Psoas muscle (tissue), 8 donors: ENCODE data around the gene ACTR3C. TPM values are rescaled to one million over a fixed set of nuclear protein-coding genes. Genes with fewer than 3 reads are reported as not detected.

Experiments
- ATAC-seq, 4 donors: fragments of 200-7000 bp; cut with Tn5 transposase; one replicate each; pipeline ENCODE4 v1.9.1; 2020; ENCODE audit warnings: moderate library complexity in 3 of 4, mild to moderate bottlenecking in 2 of 4
- DNase-seq, 2 donors: peaks; one replicate each; pipeline ENCODE4 v3.0.0-alpha.2; 2020
- H3K27ac ChIP-seq: fragments of 200-600 bp; one replicate; pipeline ENCODE4 v1.8.0; 2022
- H3K27me3 ChIP-seq, 3 donors: fragments of 200-600 bp in 1 of 3; one replicate each; pipeline versions ENCODE4 v1.6.1 to v1.8.0; 2013 to 2022; ENCODE audit warnings: low read length in 2 of 3, mild to moderate bottlenecking in 2 of 3, moderate library complexity in 1 of 3; ENCODE audit not compliant: insufficient read depth in 3 of 3
- H3K36me3 ChIP-seq, 2 donors: fragments of 200-600 bp in 1 of 2; one replicate each; pipeline versions ENCODE4 v1.6.1 to v1.8.0; 2013 to 2022; ENCODE audit warnings: low read depth in 1 of 2, mild to moderate bottlenecking in 1 of 2, moderate library complexity in 1 of 2; ENCODE audit not compliant: insufficient read depth in 1 of 2
- H3K4me1 ChIP-seq: fragments of 200-600 bp; one replicate; pipeline ENCODE4 v1.8.0; 2022
- H3K4me3 ChIP-seq: fragments of 200-600 bp; one replicate; pipeline ENCODE4 v1.8.0; 2022; ENCODE audit warnings: mild to moderate bottlenecking
- H3K9me3 ChIP-seq: fragments of 200-600 bp; one replicate; pipeline ENCODE4 v1.8.0; 2022
- WGBS, 3 donors: extraction: QIAGEN DNeasy Blood & Tissue Kit; methylation state at CpG; one replicate each; pipeline versions ENCODE4 v1.1.6 to v1.1.7; 2013; 5-methylcytosine and 5-hydroxymethylcytosine counted together
- intact Hi-C, 2 donors: fragments of 100-400 bp; cut with DNase I; formaldehyde crosslinking; loops; one replicate each; pipeline versions ENCODE4 v1.11.0 to v1.14.2; 2022
- polyA plus RNA-seq, 3 donors: library from polyadenylated mRNA; stranded (reverse); fragments of 200-250 nt; gene quantifications; one replicate each; pipeline ENCODE4 v1.2.3, GENCODE V29; 2013
- total RNA-seq, 4 donors: library from RNA; stranded (reverse); fragmentation: NEBNext Ultra II Directional in 2 of 4; extraction: Animal tissue kit (Norgen Biotek cat#: 25700) in 2 of 4; gene quantifications; one replicate each; pipeline versions ENCODE4 v1.2.1 to v1.2.4, GENCODE V29; 2021 to 2023
- TF ChIP-seq, protein P1 (sequence below): fragments of 200-600 bp; IDR thresholded peaks from one replicate; pipeline ENCODE4 v1.8.0; 2022; ENCODE audit warnings: antibody characterized with exemption
- donor health status: healthy with polysubstance abuse.
- donor health status: DM: no; HTN: no; CAD: no; lungs with moderate emphysema.
- donor health status: Bipolar disorder and iron deficiency.
- donor health status: healthy.
- donor health status: DM: yes; HTN: yes; CAD: no.
- donor health status: DM: no; HTN: no; CAD: no.
- donor health status: DM: no; HTN: no; CAD: no.
- donor health status: DM: yes; HTN: yes; CAD: no.

ACTR3C gene
- total and polyA plus RNA-seq, 7 donors, result 0.71 to 3.7 (median 2.7) TPM

DNA sequence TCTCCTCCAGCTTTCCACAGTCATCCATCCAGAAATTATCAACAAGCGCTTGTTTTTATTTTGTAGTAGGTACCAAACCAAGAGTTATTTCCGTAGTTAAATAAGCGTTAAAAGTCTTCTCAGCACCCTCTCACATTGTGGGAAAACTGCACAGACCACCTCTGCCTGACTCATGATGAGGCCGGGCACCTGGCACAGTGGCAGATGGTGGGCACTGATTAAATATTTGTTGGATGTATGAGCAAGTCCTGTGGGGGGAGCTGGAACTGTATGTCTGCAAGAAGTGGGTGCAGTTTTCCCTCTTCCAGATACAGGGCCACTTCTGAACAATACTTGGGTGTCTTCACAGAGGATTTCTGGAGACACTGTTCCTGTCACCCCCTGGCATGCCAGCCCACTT lies 40.0 kb upstream of the ACTR3C start:
- no peaks in the 10 kb centered on the region for H3K36me3 ChIP-seq
- TF ChIP-seq, protein P1, sequence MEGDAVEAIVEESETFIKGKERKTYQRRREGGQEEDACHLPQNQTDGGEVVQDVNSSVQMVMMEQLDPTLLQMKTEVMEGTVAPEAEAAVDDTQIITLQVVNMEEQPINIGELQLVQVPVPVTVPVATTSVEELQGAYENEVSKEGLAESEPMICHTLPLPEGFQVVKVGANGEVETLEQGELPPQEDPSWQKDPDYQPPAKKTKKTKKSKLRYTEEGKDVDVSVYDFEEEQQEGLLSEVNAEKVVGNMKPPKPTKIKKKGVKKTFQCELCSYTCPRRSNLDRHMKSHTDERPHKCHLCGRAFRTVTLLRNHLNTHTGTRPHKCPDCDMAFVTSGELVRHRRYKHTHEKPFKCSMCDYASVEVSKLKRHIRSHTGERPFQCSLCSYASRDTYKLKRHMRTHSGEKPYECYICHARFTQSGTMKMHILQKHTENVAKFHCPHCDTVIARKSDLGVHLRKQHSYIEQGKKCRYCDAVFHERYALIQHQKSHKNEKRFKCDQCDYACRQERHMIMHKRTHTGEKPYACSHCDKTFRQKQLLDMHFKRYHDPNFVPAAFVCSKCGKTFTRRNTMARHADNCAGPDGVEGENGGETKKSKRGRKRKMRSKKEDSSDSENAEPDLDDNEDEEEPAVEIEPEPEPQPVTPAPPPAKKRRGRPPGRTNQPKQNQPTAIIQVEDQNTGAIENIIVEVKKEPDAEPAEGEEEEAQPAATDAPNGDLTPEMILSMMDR, result no peak
- DNase-seq, result no peak
- WGBS, 3 donors, result 88 to 93% (median 90%) methylated on average over 4 of the region's 4 CpGs
- H3K27me3 ChIP-seq, result no peaks in the 10 kb centered on the region
- H3K9me3 ChIP-seq, result no peaks in the 10 kb centered on the region
- H3K4me3 ChIP-seq, result no peak overlapping the region
- H3K27ac ChIP-seq, result peak overlapping the region; percentile 78
- intact Hi-C loops, result loop anchor here in 1 of 2 donors (5.0 kb wide), 1 partner anchor 34 kb away; no protein-coding TSS in a partner anchor
- peaks cover 37% of the 10 kb centered on the region for H3K4me1 ChIP-seq
- no peak for ATAC-seq

DNA sequence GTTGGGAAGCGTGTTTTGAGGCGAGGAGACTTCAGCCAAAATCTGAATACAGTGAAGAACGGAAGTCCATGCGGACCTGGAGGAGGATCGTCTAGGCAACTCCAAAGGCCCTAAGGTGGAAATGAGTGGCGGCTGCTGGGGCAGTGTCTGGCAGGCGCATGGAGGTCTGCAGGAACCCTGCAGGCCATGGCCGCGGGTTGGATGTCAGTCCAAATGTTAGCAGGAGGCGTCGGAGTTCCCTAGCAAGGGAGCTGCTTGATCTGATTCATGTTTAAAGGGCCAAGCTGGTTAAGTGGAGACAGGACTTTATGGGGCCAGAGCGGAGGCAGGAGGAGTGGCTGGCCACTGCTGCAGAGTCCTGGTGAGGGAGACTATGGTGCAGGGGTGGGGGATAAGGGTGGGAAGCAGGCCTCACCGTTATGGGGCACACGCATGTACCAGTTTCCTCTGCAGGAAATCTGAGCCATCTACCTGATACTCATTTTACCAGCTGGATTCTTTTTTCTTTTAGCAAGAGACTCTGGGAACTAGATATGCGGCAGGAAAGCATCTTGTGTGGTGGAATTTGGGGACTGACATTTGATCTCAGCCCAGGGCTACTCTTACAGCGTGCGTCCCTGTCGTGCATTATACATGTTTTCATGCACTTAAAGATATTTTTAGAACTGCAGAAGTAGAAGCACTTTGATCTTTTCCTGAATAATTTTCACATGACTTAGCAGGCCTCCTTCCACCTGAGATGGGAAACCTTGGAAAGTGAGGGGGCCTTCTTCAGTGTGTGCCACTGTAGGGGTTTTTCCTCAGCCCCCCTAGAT lies 38.7 kb upstream of the ACTR3C start:
- 47 to 64% (median 49%) methylated on average over 18 of the region's 18 CpGs for WGBS, 3 donors
- Histone ChIP-seq H3K4me3 (no peak overlapping the region), H3K4me1 (peaks cover 29% of the 10 kb centered on the region), H3K36me3 (no peaks in the 10 kb centered on the region), H3K9me3 (no peaks in the 10 kb centered on the region), H3K27me3 (no peaks in the 10 kb centered on the region), H3K27ac (peak overlapping the region; percentile 78)
- intact Hi-C loops, result loop anchor here in 1 of 2 donors (5.0 kb wide), 1 partner anchor 35 kb away; no protein-coding TSS in a partner anchor
- no peak for DNase-seq
- peak in 3 of 4 donors; percentile 45 to 47 (median 46) for ATAC-seq
- TF ChIP-seq, protein P1, result no peak

- Histone ChIP-seq H3K27ac (peak overlapping the region; percentile 78), H3K4me1 (peaks cover 26% of the 10 kb centered on the region), H3K27me3 (no peaks in the 10 kb centered on the region), H3K36me3 (no peaks in the 10 kb centered on the region), H3K4me3 (no peak overlapping the region), H3K9me3 (no peaks in the 10 kb centered on the region)
- intact Hi-C loops, result loop anchor here in 1 of 2 donors (5.0 kb wide), 1 partner anchor 36 kb away; no protein-coding TSS in a partner anchor
- TF ChIP-seq, protein P1, result no peak
- ATAC-seq (no peak), DNase-seq (no peak)
- 52 to 64% (median 61%) methylated on average over 7 of the region's 7 CpGs for WGBS, 3 donors
Observed at GRCh38 chr7:150361402-150361801, 38.1 kb upstream of the ACTR3C start.

DNA sequence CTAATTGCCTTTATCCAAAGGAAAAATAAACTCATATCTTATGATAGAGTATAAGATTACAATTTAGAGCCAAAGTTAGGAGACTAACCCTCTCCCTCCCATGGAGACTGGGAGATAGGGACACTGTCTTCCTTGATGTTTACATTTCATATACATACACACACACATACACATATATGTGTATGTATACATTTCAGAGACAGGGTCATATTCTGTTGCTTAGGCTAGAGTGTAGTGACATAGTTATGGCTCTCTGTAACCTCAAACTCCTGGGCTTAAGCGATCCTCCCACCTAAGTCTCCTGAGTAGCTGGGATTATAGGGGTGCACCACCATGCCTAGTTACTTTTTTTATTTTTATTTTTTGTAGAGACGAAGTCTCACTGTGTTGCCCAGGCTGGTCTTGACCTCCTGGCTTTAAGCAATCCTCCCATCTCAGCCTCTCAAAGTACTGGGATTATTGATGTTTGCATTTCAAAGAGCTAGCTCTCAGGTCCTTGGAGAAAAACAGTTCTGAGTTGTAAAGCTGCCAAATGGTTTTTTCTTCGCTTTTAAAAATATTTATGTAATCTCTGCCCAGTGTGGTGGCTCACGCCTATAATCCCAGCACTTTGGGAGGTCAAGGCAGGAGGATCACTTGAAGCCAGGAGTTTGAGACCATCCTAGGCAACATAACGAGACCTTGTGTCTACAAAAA lies 37.2 kb upstream of the ACTR3C start:
- no peak overlapping the region for H3K4me3 ChIP-seq
- H3K9me3 ChIP-seq, result no peaks in the 10 kb centered on the region
- ATAC-seq (no peak), DNase-seq (no peak)
- TF ChIP-seq, protein P1, result no peak
- H3K36me3 ChIP-seq, result no peaks in the 10 kb centered on the region
- peaks cover 26% of the 10 kb centered on the region for H3K4me1 ChIP-seq
- 82 to 88% (median 82%) methylated on average over 5 of the region's 5 CpGs for WGBS, 3 donors
- H3K27ac ChIP-seq, result no peak overlapping the region
- intact Hi-C loops, result loop anchor here in 1 of 2 donors (5.0 kb wide), 1 partner anchor 37 kb away; no protein-coding TSS in a partner anchor
- H3K27me3 ChIP-seq, result no peaks in the 10 kb centered on the region
